HepG2 (cell line): ENCODE results near the gene SLC16A7. TPM values are rescaled to one million over a fixed set of nuclear protein-coding genes. Genes with fewer than 3 reads are reported as not detected.
A peak's percentile ranks its signal among the peaks of the same experiment; 100 is the strongest.

ENCODE experiments used
- ATAC-seq: fragments of 200-7000 bp; cut with Tn5 transposase; 3 replicates; pipeline ENCODE4 v1.9.1; 2020; ENCODE audit warnings: mild to moderate bottlenecking, moderate library complexity
- BruUV-seq: library from RNA; stranded (reverse); fragments of 400-500 nt; replicated peaks from 2 replicates; lab custom pipeline; 2021; lab: Mats Ljungman, UMichigan
- CTCF ChIA-PET: fragments of 300-600 bp; formaldehyde crosslinking; extraction: SDS; loops from one replicate; lab custom pipeline; 2021; ENCODE audit warnings: low total read pairs, inconsistent platforms, low intra/inter-chr PET ratio; lab: Yijun Ruan, JAX
- POLR2A ChIA-PET: fragments of 350-600 bp; sonication (Branson Sonifier 250); formaldehyde crosslinking; loops from one replicate; lab custom pipeline; 2020; ENCODE audit warnings: antibody characterized with exemption, inconsistent platforms; lab: Yijun Ruan, JAX
- DNase-seq: peaks from one replicate; pipeline ENCODE4 v3.0.0-alpha.2; 2015; ENCODE audit warnings: low spot score
- FAIRE-seq: peaks from 3 replicates; lab custom pipeline; 2011; peaks lifted over from hg19 to GRCh38; lab: Jason Lieb, UNC
- H2AFZ ChIP-seq: one replicate; pipeline ENCODE4 v1.6.1; 2011; ENCODE audit warnings: low read length, inconsistent platforms
- H3K27ac ChIP-seq: fragments of 300-600 bp; 3 replicates; pipeline ENCODE4 v1.8.0; 2011; ENCODE audit warnings: mixed run types, mild to moderate bottlenecking, mixed read lengths, low read length, inconsistent platforms; ENCODE audit not compliant: insufficient read depth; ENCODE audit errors: extremely low read length
- H3K27me3 ChIP-seq, 2 experiments: fragments of 200-600 bp in 1 of 2; 2 replicates in 1 of 2; 3 replicates in 1 of 2; pipeline versions ENCODE4 v1.6.0 to v1.8.0; 2011; ENCODE audit warnings: low read length in 2 of 2, mild to moderate bottlenecking in 2 of 2, moderate library complexity in 2 of 2, inconsistent platforms in 1 of 2; ENCODE audit not compliant: insufficient read depth in 2 of 2, control insufficient read depth in 1 of 2
- H3K36me3 ChIP-seq, 2 experiments: fragments of 200-600 bp in 1 of 2; replicated peaks in 1 of 2; 2 replicates in 1 of 2; 3 replicates in 1 of 2; pipeline versions ENCODE4 v1.5.1 to v1.8.0; 2011; ENCODE audit warnings: low read length in 2 of 2, inconsistent platforms in 1 of 2; ENCODE audit not compliant: insufficient read depth in 2 of 2, control insufficient read depth in 1 of 2
- H3K4me1 ChIP-seq: 2 replicates; pipeline ENCODE4 v1.5.1; 2012; ENCODE audit warnings: low read length, inconsistent platforms; ENCODE audit not compliant: insufficient read depth
- H3K4me2 ChIP-seq: 2 replicates; pipeline ENCODE4 v1.6.0; 2011; ENCODE audit warnings: low read depth, low read length, inconsistent platforms
- H3K4me3 ChIP-seq, 3 experiments: fragments of 200-600 bp in 1 of 3; sonication (generic), shearing (Covaris generic) in 1 of 3; replicated peaks in 1 of 3; 2 replicates each; pipeline ENCODE4 v1.5.1; 2011 to 2016; ENCODE audit warnings: low read length in 3 of 3, inconsistent platforms in 2 of 3, low read depth in 2 of 3, mild to moderate bottlenecking in 2 of 3, control low read depth in 1 of 3, mixed read lengths in 1 of 3; ENCODE audit not compliant: insufficient read depth in 1 of 3
- H3K79me2 ChIP-seq: one replicate; pipeline ENCODE4 v1.6.1; 2011; ENCODE audit warnings: low read length, inconsistent platforms; ENCODE audit not compliant: insufficient read depth
- H3K9ac ChIP-seq: 2 replicates; pipeline ENCODE4 v1.6.0; 2011; ENCODE audit warnings: mild to moderate bottlenecking, low read depth, low read length, inconsistent platforms; ENCODE audit not compliant: insufficient read depth
- H3K9me3 ChIP-seq: 2 replicates; pipeline ENCODE4 v1.5.1; 2012; ENCODE audit warnings: mild to moderate bottlenecking, low read length
- H4K20me1 ChIP-seq: 2 replicates; pipeline ENCODE4 v1.6.0; 2011; ENCODE audit warnings: inconsistent platforms, mild to moderate bottlenecking, low read length, moderate library complexity; ENCODE audit not compliant: insufficient read depth
- CERS6 ChIP-seq: sonication (generic); formaldehyde crosslinking; IDR thresholded peaks from 2 replicates; pipeline ENCODE4 v1.5.0; 2020; ENCODE audit warnings: missing genetic modification reagents
- CHD4 ChIP-seq: fragments of 200-600 bp; sonication (generic); IDR thresholded peaks from 2 replicates; pipeline ENCODE4 v1.7.0; 2017; ENCODE audit warnings: mild to moderate bottlenecking, low read length, borderline replicate concordance
- KIAA2018 ChIP-seq: sonication (generic); formaldehyde crosslinking; IDR thresholded peaks from 2 replicates; pipeline ENCODE4 v1.5.0; 2020; ENCODE audit warnings: mild to moderate bottlenecking, missing genetic modification reagents, borderline replicate concordance
- SKIL ChIP-seq: sonication (generic); formaldehyde crosslinking; IDR thresholded peaks from 2 replicates; pipeline ENCODE4 v1.8.0; 2022; ENCODE audit warnings: missing genetic modification reagents, mild to moderate bottlenecking, moderate library complexity, borderline replicate concordance
- SMC3 ChIP-seq: IDR thresholded peaks from 2 replicates; pipeline ENCODE4 v1.6.1; 2011; ENCODE audit warnings: low read length, improper control_type of control experiment
- ZSCAN29 ChIP-seq: sonication (generic); formaldehyde crosslinking; conservative IDR thresholded peaks from 2 replicates; pipeline ENCODE4 v1.4.0; 2020; ENCODE audit warnings: mild to moderate bottlenecking, missing genetic modification reagents
- ZSCAN9 ChIP-seq: IDR thresholded peaks from 2 replicates; pipeline ENCODE4 v1.6.1; 2016; ENCODE audit warnings: borderline replicate concordance
- WGBS: methylation state at CpG from one replicate; pipeline ENCODE4 v1.1.6; 2017; ENCODE audit warnings: low lambda C conversion rate; 5-methylcytosine and 5-hydroxymethylcytosine counted together
- in situ Hi-C: cut with HindIII; loops from 2 replicates; pipeline ENCODE4 v1.10.0; 2017; ENCODE audit warnings: low pct_unique_long_range_greater_than_20kb; ENCODE audit not compliant: extremely low pct_ligation_motif_present
- intact Hi-C: fragments of 100-400 bp; cut with micrococcal nuclease; formaldehyde crosslinking; loops from one replicate; pipeline ENCODE4 v1.10.0; 2022; ENCODE audit not compliant: unreplicated experiment
- polyA plus RNA-seq, 8 experiments: library from polyadenylated mRNA; depleted of rRNA in 3 of 8; stranded (reverse) in 7 of 8; unstranded in 1 of 8; fragments of >200 nt; fragmentation: Illumina TruSeq in 4 of 8; extraction: Trizol in 4 of 8; gene quantifications; 2 replicates each; pipeline versions ENCODE4 v1.2.1 to v1.2.3, GENCODE V29; 2011 to 2016; ENCODE audit warnings: low read depth in 4 of 8, missing spikeins in 1 of 8, mixed read lengths in 1 of 8; ENCODE audit not compliant: insufficient read depth in 1 of 8
- total RNA-seq, 5 experiments: library from RNA; depleted of rRNA; stranded (reverse); fragments of >200 nt; fragmentation: Illumina TruSeq; extraction: Trizol; gene quantifications; 2 replicates each; pipeline ENCODE4 v1.2.3, GENCODE V29; 2016; ENCODE audit warnings: low read depth in 1 of 5
- TF ChIP-seq, protein P1 (sequence below): sonication (generic); formaldehyde crosslinking; IDR thresholded peaks from 2 replicates; pipeline ENCODE4 v1.4.0; 2020; ENCODE audit warnings: missing genetic modification reagents; ENCODE audit errors: not compliant biosample characterization

The SLC16A7 gene
- total and polyA plus RNA-seq, 2 of the 13 experiments (the other 11 are each of a cell fraction or from before 2014, with no cell fraction given) = 1.3 to 1.6 TPM

DNA sequence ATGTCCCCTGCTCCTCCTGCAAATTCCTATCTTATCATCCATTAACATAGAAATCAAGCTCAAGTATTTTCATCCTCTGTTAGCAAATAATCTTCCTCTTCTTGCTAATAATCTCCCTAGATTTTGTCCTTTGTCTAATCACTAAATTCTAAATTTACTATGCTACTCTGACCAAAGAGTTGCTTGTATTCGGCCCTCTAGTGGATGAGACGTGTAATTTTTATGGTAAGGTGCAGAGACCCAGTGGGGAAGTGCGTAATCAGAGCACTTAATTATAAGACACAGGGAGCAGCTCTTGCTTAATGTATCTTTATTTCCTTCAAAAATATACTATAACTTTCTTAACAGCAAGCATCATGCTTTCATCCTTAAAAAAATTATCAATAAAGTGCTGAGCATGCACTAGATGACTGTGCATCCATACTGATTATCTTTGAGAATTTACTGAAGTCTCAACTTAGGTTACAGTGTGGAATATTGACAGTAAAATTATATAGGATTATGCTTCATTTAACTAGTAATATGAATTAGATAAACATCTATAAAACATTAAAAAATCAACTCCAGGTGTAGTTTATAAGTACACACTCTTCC, 212.6 kb downstream of the SLC16A7 start (continued):
- TF ChIP-seq SMC3 (peak; percentile 26; the same call in 1 of the 2 replicates), ZSCAN29 (CRISPR knock-in tag) (no peak)

DNA sequence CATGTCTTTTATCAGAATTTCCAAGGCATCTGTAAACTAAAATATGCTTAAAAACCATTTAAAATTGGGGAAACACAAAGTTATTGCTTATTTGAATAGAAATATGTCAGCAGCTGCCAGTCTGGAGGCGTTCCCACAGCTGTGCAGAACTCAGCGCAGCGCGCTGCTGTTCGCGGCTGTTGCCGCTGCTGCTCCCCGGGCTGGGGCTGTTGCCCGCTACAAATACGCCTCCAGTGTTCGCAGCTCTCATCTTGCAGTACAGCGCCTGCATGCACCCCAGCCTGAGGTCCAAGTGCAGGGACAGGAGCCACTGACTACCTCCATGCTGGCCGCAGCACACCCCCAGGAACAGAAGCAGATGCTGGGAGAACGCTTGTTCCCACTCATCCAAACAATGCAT, 216.2 kb downstream of the SLC16A7 start:
- no peak overlapping the region for H2AFZ ChIP-seq
- no peaks in the 10 kb centered on the region for H3K27me3 ChIP-seq
- ChIA-PET POLR2A (no interaction called here), CTCF (no interaction called here)
- H3K9ac ChIP-seq = no peak overlapping the region
- intact Hi-C loops = no loop called here
- H3K4me2 ChIP-seq = no peak overlapping the region
- H3K27ac ChIP-seq = no peak overlapping the region
- H3K4me3 ChIP-seq = no peak overlapping the region
- H3K79me2 ChIP-seq = no peaks in the 10 kb centered on the region
- ATAC-seq (no peak), DNase-seq (no peak), FAIRE-seq (no peak)
- no TSS peak for BruUV-seq
- H3K36me3 ChIP-seq = no peaks in the 10 kb centered on the region
- no peaks in the 10 kb centered on the region for H3K9me3 ChIP-seq
- no peaks in the 10 kb centered on the region for H3K4me1 ChIP-seq
- no peaks in the 10 kb centered on the region for H4K20me1 ChIP-seq
- in situ Hi-C loops = loop anchor here (25.0 kb wide), 1 partner anchor 400 kb away; no protein-coding TSS in a partner anchor
- WGBS = 85% methylated on average over 9 of the region's 14 CpGs
- no peak for TF ChIP-seq ZSCAN9 (CRISPR knock-in tag)
- no peak for TF ChIP-seq CHD4
- no peak for TF ChIP-seq KIAA2018
- TF ChIP-seq CERS6 (CRISPR knock-in tag) = no peak
- TF ChIP-seq SKIL (CRISPR knock-in tag) = no peak
- TF ChIP-seq, protein P1, sequence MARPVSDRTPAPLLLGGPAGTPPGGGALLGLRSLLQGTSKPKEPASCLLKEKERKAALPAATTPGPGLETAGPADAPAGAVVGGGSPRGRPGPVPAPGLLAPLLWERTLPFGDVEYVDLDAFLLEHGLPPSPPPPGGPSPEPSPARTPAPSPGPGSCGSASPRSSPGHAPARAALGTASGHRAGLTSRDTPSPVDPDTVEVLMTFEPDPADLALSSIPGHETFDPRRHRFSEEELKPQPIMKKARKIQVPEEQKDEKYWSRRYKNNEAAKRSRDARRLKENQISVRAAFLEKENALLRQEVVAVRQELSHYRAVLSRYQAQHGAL (CRISPR knock-in tag) = no peak
